ENCODE measurements around the gene SLC4A4. TPM values are rescaled to one million over a fixed set of nuclear protein-coding genes. Genes with fewer than 3 reads are reported as not detected.

SLC4A4 gene
- total RNA-seq, 2 experiments from 2014 or later = 0.08 to 0.14 TPM

DNA sequence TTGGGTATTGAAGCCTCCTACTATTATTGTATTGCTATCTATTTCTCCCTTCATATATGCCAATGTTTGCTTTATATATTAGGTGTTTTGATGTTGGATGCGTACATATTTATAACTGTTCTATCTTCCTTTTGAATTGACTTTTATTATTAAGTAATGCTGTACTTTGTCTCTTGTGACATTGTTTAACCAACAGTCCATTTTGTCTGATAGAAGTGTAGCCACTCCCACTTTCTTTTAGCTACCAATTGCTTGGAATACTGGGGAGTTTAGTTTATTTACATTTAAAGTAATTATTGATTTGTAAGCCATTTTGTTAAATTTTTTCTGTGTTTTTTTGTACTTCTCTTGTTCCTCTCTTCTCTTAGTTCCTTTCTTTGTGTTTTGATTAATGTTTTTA, 249.2 kb downstream of the SLC4A4 start:
- ChIA-PET POLR2A (no interaction called here), CTCF (no interaction called here)
- no peak for DNase-seq
- Mint-ChIP-seq H3K4me1 (ENCODE audit: low read depth) (no peaks in the 10 kb centered on the region), H3K36me3 (ENCODE audit: low read depth) (no peaks in the 10 kb centered on the region), H3K9me3 (no peaks in the 10 kb centered on the region), H3K4me3 (no peak overlapping the region), H3K27ac (no peak overlapping the region), H3K27me3 (peaks cover 8% of the 10 kb centered on the region)
- Histone ChIP-seq H3K36me3 (ENCODE audit: insufficient read depth, low read length) (no peaks in the 10 kb centered on the region), H3K27ac (ENCODE audit: low read depth in 1 of 2, low read length in 2 of 2) (no peak overlapping the region), H3K4me3 (ENCODE audit: low read length) (no peak overlapping the region), H3K27me3 (ENCODE audit: control insufficient read depth in 1 of 2, insufficient read depth in 2 of 2, low read length in 2 of 2) (no peaks in the 10 kb centered on the region), H3K4me1 (ENCODE audit: insufficient read depth, low read length) (no peaks in the 10 kb centered on the region), H3K9me3 (ENCODE audit: control insufficient read depth in 1 of 2, insufficient read depth in 1 of 2, low read length in 2 of 2) (peaks cover 0 to 4% of the 10 kb centered on the region in 2 experiments)
- intact Hi-C loops (cut with DNase I, micrococcal nuclease) = no loop called here
- no peak for TF ChIP-seq CTCF (IDR thresholded peaks at IDR 0.05)
- no peak for ATAC-seq (ENCODE audit: poor library complexity)

GRCh38 chr4:71592793-71593192, 254.0 kb downstream of the SLC4A4 start:
- Mint-ChIP-seq H3K36me3 (ENCODE audit: low read depth) (no peaks in the 10 kb centered on the region), H3K4me3 (no peak overlapping the region), H3K27me3 (peaks cover 11% of the 10 kb centered on the region), H3K27ac (no peak overlapping the region), H3K4me1 (ENCODE audit: low read depth) (no peaks in the 10 kb centered on the region), H3K9me3 (no peaks in the 10 kb centered on the region)
- no peak overlapping the region for H3K27ac ChIP-seq (ENCODE audit: low read depth in 1 of 2, low read length in 2 of 2)
- no peaks in the 10 kb centered on the region for H3K36me3 ChIP-seq (ENCODE audit: insufficient read depth, low read length)
- POLR2A ChIA-PET = no interaction called here
- no peak overlapping the region for H3K4me3 ChIP-seq (ENCODE audit: low read length)
- H3K9me3 ChIP-seq (ENCODE audit: control insufficient read depth in 1 of 2, insufficient read depth in 1 of 2, low read length in 2 of 2) = peaks cover 0 to 4% of the 10 kb centered on the region in 2 experiments
- ATAC-seq (ENCODE audit: poor library complexity) (no peak), DNase-seq (no peak)
- CTCF ChIA-PET = no interaction called here
- TF ChIP-seq CTCF (IDR thresholded peaks at IDR 0.05) = no peak
- no peaks in the 10 kb centered on the region for H3K27me3 ChIP-seq (ENCODE audit: control insufficient read depth in 1 of 2, insufficient read depth in 2 of 2, low read length in 2 of 2)
- no peaks in the 10 kb centered on the region for H3K4me1 ChIP-seq (ENCODE audit: insufficient read depth, low read length)
- intact Hi-C loops (cut with DNase I, micrococcal nuclease) = no loop called here

GRCh38 chr4:71593311-71593710, 254.5 kb downstream of the SLC4A4 start:
- no peak overlapping the region for H3K27ac ChIP-seq (ENCODE audit: low read depth in 1 of 2, low read length in 2 of 2)
- H3K27me3 ChIP-seq (ENCODE audit: control insufficient read depth in 1 of 2, insufficient read depth in 2 of 2, low read length in 2 of 2) = no peaks in the 10 kb centered on the region
- peaks cover 16% of the 10 kb centered on the region for H3K27me3 Mint-ChIP-seq
- no peak overlapping the region for H3K4me3 ChIP-seq (ENCODE audit: low read length)
- H3K4me1 Mint-ChIP-seq (ENCODE audit: low read depth) = no peaks in the 10 kb centered on the region
- H3K9me3 ChIP-seq (ENCODE audit: control insufficient read depth in 1 of 2, insufficient read depth in 1 of 2, low read length in 2 of 2) = peaks cover 0 to 4% of the 10 kb centered on the region in 2 experiments
- H3K9me3 Mint-ChIP-seq = no peaks in the 10 kb centered on the region
- DNase-seq (no peak), ATAC-seq (ENCODE audit: poor library complexity) (no peak)
- no peaks in the 10 kb centered on the region for H3K4me1 ChIP-seq (ENCODE audit: insufficient read depth, low read length)
- ChIA-PET POLR2A (no interaction called here), CTCF (no interaction called here)
- intact Hi-C loops (cut with DNase I, micrococcal nuclease) = no loop called here
- no peaks in the 10 kb centered on the region for H3K36me3 ChIP-seq (ENCODE audit: insufficient read depth, low read length)
- H3K27ac Mint-ChIP-seq = no peak overlapping the region
- H3K36me3 Mint-ChIP-seq (ENCODE audit: low read depth) = no peaks in the 10 kb centered on the region
- no peak for TF ChIP-seq CTCF (IDR thresholded peaks at IDR 0.05)
- H3K4me3 Mint-ChIP-seq = no peak overlapping the region

Measured in CD4-positive, alpha-beta T cell (primary cell).